ENCODE data around the gene LRRC55.

DNA sequence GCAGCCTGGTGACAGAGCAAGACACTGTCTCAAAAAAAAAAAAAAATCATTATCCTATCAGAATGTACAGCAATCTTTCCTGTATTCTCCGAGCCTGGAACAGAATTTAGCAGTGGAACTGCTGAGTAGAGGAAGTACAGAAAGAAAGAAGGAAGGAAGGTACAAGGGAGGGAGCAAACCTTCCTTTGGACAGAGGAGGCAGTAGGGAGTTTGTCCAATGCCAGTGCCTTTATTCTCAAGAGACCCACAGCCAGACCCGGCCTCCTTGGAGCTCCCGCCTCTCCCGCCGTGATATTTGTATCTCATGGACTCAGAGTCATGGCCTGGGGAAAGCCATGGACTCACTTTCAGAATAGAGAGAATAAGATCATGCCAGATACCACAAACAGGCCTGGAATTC is 37.7 kb upstream of the LRRC55 start:
- TF ChIP-seq, protein P1, sequence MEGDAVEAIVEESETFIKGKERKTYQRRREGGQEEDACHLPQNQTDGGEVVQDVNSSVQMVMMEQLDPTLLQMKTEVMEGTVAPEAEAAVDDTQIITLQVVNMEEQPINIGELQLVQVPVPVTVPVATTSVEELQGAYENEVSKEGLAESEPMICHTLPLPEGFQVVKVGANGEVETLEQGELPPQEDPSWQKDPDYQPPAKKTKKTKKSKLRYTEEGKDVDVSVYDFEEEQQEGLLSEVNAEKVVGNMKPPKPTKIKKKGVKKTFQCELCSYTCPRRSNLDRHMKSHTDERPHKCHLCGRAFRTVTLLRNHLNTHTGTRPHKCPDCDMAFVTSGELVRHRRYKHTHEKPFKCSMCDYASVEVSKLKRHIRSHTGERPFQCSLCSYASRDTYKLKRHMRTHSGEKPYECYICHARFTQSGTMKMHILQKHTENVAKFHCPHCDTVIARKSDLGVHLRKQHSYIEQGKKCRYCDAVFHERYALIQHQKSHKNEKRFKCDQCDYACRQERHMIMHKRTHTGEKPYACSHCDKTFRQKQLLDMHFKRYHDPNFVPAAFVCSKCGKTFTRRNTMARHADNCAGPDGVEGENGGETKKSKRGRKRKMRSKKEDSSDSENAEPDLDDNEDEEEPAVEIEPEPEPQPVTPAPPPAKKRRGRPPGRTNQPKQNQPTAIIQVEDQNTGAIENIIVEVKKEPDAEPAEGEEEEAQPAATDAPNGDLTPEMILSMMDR (IDR thresholded peaks at IDR 0.05) = no peak
- TF ChIP-seq POLR2A (IDR thresholded peaks at IDR 0.05) = no peak

All from esophagus squamous epithelium (tissue), 4 donors.